ENCODE data around the gene TMEM176B. TPM values are rescaled to one million over a fixed set of nuclear protein-coding genes. Genes with fewer than 3 reads are reported as not detected.

Gene TMEM176B
- total RNA-seq, 1 experiment from 2014 or later = 0.42 TPM

GRCh38 chr7:150803161-150803860 is 3.1 kb upstream of the TMEM176B start:
- ChIA-PET CTCF (interaction anchor here (0.6 to 0.8 kb wide), 2 partner anchors 69 to 75 kb away, joined by 3 to 4 read pairs; no protein-coding TSS in a partner anchor), POLR2A (no interaction called here)
- no peak for TF ChIP-seq CTCF (IDR thresholded peaks at IDR 0.05; ENCODE audit: unreplicated experiment)
- Mint-ChIP-seq H3K36me3 (ENCODE audit: insufficient read depth, unreplicated experiment) (no peaks in the 10 kb centered on the region), H3K27ac (ENCODE audit: low read depth, unreplicated experiment) (no peak overlapping the region), H3K27me3 (ENCODE audit: insufficient read depth, unreplicated experiment) (peaks cover 17% of the 10 kb centered on the region), H3K9me3 (ENCODE audit: unreplicated experiment) (peaks cover 8% of the 10 kb centered on the region), H3K4me3 (ENCODE audit: unreplicated experiment) (no peak overlapping the region), H3K4me1 (ENCODE audit: insufficient read depth, unreplicated experiment) (no peaks in the 10 kb centered on the region)
- intact Hi-C loops (cut with micrococcal nuclease) = no loop called here
- no TSS peak for BruUV-seq (replicated peaks)
- DNase-seq (ENCODE audit: unreplicated experiment) = no peak

DNA sequence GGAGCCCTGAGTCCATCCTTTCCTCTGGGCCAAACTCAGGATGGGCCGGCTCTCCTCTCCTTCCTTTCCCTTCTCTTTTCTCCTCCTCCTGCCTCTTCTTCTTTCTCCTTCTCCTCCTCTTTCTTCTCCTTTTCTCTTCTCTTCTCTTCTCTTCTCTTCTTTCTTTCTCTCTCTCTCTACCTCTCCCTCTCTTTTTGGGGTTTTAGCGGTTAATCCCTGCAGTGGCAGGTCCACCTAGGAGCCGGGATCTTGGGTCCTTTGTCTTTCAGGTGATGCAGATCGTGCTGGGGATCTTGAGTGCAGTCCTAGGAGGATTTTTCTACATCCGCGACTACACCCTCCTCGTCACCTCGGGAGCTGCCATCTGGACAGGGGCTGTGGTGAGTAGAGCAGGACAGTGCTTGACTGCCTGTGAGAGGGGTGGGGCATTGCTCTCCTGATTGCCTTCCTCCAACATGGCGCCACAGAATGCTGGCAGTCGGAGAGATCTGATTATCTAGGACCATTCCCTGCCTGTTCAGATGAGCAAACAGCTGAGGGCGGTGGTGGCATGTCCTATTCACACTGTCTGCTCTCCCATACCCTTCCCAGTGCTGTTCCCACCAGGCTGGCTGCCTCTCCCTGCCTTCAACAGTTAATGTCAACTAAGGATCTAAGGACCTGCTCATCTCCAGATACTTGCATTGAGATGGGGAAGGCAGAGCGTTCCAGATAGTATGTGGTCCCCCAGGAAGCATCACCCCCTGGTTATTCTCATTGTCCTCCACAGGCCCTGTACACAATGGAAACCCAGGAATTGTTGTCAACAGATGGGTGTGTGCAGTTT is 2.0 kb upstream of the TMEM176B start:
- POLR2A ChIA-PET = no interaction called here

DNA sequence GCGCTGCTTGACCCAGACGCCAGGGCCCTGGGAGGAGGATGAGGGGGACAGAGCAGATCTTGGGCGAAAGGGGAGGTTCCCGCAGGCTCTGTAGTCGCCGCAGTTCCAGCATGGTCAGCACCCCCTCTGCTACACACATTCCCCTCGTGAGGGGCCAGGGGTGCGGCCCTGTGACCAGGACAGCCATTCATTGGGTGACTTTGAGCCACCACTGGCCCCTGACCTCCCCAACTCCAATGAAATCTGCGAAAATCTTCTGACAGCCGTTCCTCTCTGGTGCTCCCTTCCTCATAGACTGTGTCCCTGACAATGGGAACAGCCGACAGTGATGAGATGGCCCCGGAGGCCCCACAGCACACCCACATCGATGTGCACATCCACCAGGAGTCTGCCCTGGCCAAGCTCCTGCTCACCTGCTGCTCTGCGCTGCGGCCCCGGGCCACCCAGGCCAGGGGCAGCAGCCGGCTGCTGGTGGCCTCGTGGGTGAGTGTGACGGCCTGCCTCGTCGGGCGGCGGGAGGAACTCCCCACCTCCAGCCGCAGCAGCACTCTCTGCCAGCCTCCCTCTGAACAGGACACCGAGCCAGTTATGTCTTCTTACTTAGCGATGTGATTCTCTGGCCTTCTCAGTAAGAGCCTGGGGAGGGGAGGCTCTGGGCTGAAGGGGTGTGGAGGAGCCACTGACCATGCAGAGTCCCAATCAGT is 1.2 kb upstream of the TMEM176B start:
- no peak for DNase-seq (ENCODE audit: unreplicated experiment)
- H3K27ac Mint-ChIP-seq (ENCODE audit: low read depth, unreplicated experiment) = no peak overlapping the region
- POLR2A ChIA-PET = no interaction called here
- CTCF ChIA-PET = no interaction called here
- peaks cover 8% of the 10 kb centered on the region for H3K9me3 Mint-ChIP-seq (ENCODE audit: unreplicated experiment)
- peaks cover 11% of the 10 kb centered on the region for H3K27me3 Mint-ChIP-seq (ENCODE audit: insufficient read depth, unreplicated experiment)
- H3K36me3 Mint-ChIP-seq (ENCODE audit: insufficient read depth, unreplicated experiment) = no peaks in the 10 kb centered on the region
- no peak overlapping the region for H3K4me3 Mint-ChIP-seq (ENCODE audit: unreplicated experiment)
- TF ChIP-seq CTCF (IDR thresholded peaks at IDR 0.05; ENCODE audit: unreplicated experiment) = no peak
- H3K4me1 Mint-ChIP-seq (ENCODE audit: insufficient read depth, unreplicated experiment) = no peaks in the 10 kb centered on the region
- intact Hi-C loops (cut with micrococcal nuclease) = no loop called here
- no TSS peak for BruUV-seq (replicated peaks)

More for the DNA sequence above, 2.0 kb upstream of the TMEM176B start:
- CTCF ChIA-PET = interaction anchor here (0.6 kb wide), 1 partner anchor 32 kb away, joined by 3 read pairs; no protein-coding TSS in a partner anchor
- H3K4me3 Mint-ChIP-seq (ENCODE audit: unreplicated experiment) = no peak overlapping the region
- no TSS peak for BruUV-seq (replicated peaks)
- no peaks in the 10 kb centered on the region for H3K36me3 Mint-ChIP-seq (ENCODE audit: insufficient read depth, unreplicated experiment)
- peaks cover 11% of the 10 kb centered on the region for H3K27me3 Mint-ChIP-seq (ENCODE audit: insufficient read depth, unreplicated experiment)
- intact Hi-C loops (cut with micrococcal nuclease) = no loop called here
- H3K27ac Mint-ChIP-seq (ENCODE audit: low read depth, unreplicated experiment) = no peak overlapping the region
- H3K9me3 Mint-ChIP-seq (ENCODE audit: unreplicated experiment) = peaks cover 8% of the 10 kb centered on the region
- no peaks in the 10 kb centered on the region for H3K4me1 Mint-ChIP-seq (ENCODE audit: insufficient read depth, unreplicated experiment)
- no peak for TF ChIP-seq CTCF (IDR thresholded peaks at IDR 0.05; ENCODE audit: unreplicated experiment)
- DNase-seq (ENCODE audit: unreplicated experiment) = no peak

Measured in MCF 10A (cell line).